ENCODE results near the gene TUSC2. TPM values are rescaled to one million over a fixed set of nuclear protein-coding genes. Genes with fewer than 3 reads are reported as not detected.

The TUSC2 gene
- total and polyA plus RNA-seq, 2 of the 13 experiments (the other 11 are each of a cell fraction or from before 2014, with no cell fraction given) = 36.7 to 39.1 TPM

DNA sequence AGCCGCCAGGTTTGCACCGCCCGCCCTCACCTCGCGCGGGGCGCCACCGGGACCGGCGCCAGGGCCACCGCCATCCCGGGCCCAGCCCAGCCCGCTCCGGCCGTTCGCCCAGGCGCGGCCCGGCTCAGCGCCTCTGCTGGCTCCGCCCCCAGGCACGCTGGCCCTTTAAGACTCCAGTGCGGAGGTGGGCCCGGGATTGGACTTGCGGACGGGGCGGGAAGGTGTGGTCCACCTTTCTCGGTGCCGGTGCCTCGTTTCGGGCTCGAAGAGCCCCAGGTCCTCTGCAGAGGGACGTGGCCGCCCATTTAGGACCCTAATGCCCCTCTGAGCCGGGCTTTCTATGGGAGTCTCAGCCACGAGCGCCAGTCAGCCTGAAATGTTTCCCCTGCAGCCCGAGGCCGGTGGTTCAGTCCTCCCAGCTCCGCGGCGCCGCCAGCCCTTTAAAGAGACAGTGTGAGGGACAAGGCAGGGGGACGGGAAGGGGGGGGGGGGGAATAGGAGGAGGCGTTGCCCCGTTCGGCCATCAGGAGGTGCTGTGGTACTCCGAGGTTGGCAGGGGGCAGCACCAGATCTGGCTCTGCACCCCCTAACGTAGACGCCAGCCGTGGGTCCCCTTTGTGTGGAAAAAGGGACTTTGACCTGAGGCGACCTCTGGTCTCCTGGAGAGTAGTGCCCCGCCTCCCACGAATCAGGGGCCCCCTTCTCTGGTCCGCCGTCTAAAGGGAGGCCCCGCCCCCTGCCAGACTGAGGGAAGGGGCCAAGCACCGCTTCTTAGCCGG, 6.5 kb downstream of the TUSC2 start (continued):
- TF ChIP-seq, protein P1, sequence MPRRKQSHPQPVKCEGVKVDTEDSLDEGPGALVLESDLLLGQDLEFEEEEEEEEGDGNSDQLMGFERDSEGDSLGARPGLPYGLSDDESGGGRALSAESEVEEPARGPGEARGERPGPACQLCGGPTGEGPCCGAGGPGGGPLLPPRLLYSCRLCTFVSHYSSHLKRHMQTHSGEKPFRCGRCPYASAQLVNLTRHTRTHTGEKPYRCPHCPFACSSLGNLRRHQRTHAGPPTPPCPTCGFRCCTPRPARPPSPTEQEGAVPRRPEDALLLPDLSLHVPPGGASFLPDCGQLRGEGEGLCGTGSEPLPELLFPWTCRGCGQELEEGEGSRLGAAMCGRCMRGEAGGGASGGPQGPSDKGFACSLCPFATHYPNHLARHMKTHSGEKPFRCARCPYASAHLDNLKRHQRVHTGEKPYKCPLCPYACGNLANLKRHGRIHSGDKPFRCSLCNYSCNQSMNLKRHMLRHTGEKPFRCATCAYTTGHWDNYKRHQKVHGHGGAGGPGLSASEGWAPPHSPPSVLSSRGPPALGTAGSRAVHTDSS (CRISPR knock-in tag; conservative IDR thresholded peaks at IDR 0.05) = no peak
- TF ChIP-seq, protein P2, sequence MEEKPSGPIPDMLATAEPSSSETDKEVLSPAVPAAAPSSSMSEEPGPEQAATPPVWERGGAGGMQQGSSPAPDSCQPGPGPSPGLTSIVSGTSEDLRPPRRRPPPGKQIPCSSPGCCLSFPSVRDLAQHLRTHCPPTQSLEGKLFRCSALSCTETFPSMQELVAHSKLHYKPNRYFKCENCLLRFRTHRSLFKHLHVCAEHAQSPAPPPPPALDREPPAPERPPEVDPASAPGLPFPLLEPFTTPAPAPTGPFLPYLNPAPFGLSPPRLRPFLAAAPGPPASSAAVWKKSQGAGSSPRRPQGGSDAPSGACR (CRISPR knock-in tag; IDR thresholded peaks at IDR 0.05) = no peak
- TF ChIP-seq ZNF792 (CRISPR knock-in tag; IDR thresholded peaks at IDR 0.05) (no peak), STAT5B (CRISPR knock-in tag; IDR thresholded peaks at IDR 0.05) (no peak), ZNF703 (CRISPR knock-in tag; IDR thresholded peaks at IDR 0.05; ENCODE audit: borderline replicate concordance) (no peak), CENPT (CRISPR knock-in tag; IDR thresholded peaks at IDR 0.05; ENCODE audit: low read depth) (no peak), ZFP1 (CRISPR knock-in tag; IDR thresholded peaks at IDR 0.05) (no peak), NR2F1 (CRISPR knock-in tag; IDR thresholded peaks at IDR 0.05) (peak; percentile 56 to 75; a peak in 3 of 4 replicates), ZNF598 (CRISPR knock-in tag; IDR thresholded peaks at IDR 0.05; ENCODE audit: borderline replicate concordance) (no peak), SAFB2 (CRISPR knock-in tag; IDR thresholded peaks at IDR 0.05; ENCODE audit: borderline replicate concordance, low read depth) (0 out of 2 replicates have a peak, but pooled peaks have one; percentile 71), ZNF292 (CRISPR knock-in tag; IDR thresholded peaks at IDR 0.05; ENCODE audit: borderline replicate concordance, low read depth) (no peak), POLR2A (IDR thresholded peaks at IDR 0.05; ENCODE audit: insufficient read depth in 1 of 2, low read depth in 2 of 2, low read length in 2 of 2) (no peak; a peak in 1 of 4 replicates)
- TF ChIP-seq, protein P3, sequence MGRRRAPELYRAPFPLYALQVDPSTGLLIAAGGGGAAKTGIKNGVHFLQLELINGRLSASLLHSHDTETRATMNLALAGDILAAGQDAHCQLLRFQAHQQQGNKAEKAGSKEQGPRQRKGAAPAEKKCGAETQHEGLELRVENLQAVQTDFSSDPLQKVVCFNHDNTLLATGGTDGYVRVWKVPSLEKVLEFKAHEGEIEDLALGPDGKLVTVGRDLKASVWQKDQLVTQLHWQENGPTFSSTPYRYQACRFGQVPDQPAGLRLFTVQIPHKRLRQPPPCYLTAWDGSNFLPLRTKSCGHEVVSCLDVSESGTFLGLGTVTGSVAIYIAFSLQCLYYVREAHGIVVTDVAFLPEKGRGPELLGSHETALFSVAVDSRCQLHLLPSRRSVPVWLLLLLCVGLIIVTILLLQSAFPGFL (CRISPR knock-in tag; IDR thresholded peaks at IDR 0.05) = no peak
- TF ChIP-seq, protein P4, sequence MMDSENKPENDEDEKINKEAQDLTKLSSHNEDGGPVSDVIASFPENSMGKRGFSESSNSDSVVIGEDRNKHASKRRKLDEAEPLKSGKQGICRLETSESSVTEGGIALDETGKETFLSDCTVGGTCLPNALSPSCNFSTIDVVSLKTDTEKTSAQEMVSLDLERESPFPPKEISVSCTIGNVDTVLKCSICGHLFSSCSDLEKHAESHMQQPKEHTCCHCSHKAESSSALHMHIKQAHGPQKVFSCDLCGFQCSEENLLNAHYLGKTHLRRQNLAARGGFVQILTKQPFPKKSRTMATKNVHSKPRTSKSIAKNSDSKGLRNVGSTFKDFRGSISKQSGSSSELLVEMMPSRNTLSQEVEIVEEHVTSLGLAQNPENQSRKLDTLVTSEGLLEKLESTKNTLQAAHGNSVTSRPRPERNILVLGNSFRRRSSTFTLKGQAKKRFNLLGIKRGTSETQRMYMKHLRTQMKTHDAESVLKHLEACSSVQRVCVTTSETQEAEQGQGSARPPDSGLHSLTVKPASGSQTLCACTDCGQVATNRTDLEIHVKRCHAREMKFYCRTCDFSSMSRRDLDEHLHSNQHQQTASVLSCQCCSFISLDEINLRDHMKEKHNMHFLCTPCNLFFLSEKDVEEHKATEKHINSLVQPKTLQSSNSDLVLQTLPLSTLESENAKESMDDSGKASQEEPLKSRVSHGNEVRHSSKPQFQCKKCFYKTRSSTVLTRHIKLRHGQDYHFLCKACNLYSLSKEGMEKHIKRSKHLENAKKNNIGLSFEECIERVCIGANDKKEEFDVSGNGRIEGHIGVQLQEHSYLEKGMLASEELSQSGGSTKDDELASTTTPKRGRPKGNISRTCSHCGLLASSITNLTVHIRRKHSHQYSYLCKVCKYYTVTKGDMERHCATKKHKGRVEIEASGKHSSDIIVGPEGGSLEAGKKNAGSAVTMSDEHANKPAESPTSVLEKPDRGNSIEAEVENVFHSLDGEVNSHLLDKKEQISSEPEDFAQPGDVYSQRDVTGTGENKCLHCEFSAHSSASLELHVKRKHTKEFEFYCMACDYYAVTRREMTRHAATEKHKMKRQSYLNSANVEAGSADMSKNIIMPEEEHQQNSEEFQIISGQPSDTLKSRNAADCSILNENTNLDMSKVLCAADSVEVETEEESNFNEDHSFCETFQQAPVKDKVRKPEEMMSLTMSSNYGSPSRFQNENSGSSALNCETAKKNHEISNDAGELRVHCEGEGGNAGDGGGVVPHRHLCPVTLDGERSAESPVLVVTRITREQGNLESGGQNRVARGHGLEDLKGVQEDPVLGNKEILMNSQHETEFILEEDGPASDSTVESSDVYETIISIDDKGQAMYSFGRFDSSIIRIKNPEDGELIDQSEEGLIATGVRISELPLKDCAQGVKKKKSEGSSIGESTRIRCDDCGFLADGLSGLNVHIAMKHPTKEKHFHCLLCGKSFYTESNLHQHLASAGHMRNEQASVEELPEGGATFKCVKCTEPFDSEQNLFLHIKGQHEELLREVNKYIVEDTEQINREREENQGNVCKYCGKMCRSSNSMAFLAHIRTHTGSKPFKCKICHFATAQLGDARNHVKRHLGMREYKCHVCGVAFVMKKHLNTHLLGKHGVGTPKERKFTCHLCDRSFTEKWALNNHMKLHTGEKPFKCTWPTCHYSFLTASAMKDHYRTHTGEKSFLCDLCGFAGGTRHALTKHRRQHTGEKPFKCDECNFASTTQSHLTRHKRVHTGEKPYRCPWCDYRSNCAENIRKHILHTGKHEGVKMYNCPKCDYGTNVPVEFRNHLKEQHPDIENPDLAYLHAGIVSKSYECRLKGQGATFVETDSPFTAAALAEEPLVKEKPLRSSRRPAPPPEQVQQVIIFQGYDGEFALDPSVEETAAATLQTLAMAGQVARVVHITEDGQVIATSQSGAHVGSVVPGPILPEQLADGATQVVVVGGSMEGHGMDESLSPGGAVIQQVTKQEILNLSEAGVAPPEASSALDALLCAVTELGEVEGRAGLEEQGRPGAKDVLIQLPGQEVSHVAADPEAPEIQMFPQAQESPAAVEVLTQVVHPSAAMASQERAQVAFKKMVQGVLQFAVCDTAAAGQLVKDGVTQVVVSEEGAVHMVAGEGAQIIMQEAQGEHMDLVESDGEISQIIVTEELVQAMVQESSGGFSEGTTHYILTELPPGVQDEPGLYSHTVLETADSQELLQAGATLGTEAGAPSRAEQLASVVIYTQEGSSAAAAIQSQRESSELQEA (CRISPR knock-in tag; IDR thresholded peaks at IDR 0.05; ENCODE audit: not compliant biosample characterization) = no peak
- TF ChIP-seq, protein P5, sequence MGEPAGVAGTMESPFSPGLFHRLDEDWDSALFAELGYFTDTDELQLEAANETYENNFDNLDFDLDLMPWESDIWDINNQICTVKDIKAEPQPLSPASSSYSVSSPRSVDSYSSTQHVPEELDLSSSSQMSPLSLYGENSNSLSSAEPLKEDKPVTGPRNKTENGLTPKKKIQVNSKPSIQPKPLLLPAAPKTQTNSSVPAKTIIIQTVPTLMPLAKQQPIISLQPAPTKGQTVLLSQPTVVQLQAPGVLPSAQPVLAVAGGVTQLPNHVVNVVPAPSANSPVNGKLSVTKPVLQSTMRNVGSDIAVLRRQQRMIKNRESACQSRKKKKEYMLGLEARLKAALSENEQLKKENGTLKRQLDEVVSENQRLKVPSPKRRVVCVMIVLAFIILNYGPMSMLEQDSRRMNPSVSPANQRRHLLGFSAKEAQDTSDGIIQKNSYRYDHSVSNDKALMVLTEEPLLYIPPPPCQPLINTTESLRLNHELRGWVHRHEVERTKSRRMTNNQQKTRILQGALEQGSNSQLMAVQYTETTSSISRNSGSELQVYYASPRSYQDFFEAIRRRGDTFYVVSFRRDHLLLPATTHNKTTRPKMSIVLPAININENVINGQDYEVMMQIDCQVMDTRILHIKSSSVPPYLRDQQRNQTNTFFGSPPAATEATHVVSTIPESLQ (CRISPR knock-in tag; conservative IDR thresholded peaks at IDR 0.05) = no peak

Data from HepG2 (cell line).